Astrocyte of the hippocampus (primary cell): ENCODE measurements around the gene DFFB.

Source experiments
- DNase-seq: peaks from one replicate; pipeline ENCODE4 v3.0.0; 2011; ENCODE audit warnings: low read depth, low spot score

DFFB gene

DNA sequence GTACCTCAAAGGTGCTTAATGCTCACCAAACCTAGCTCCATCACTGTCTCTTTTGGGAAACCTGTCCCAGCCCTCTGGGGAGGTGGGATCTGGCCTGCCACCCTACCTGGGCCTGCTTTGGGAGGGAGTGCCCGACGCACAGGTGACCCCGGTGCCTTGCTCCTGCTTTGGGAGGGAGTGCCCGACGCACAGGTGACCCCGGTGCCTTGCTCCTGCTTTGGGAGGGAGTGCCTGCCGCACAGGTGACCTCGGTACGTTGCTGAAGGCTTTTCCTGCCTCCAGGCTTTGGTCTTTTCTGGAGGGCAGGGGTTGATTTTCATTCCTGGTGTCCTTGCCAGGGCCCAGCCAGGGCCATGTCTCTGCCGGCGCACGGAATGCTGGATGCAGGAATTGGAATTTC, 68.0 kb downstream of the DFFB start:
- no peak for DNase-seq

- no peak for DNase-seq
These were observed 68.5 kb downstream of the DFFB start for GRCh38 chr1:3925762-3926161.

DNA sequence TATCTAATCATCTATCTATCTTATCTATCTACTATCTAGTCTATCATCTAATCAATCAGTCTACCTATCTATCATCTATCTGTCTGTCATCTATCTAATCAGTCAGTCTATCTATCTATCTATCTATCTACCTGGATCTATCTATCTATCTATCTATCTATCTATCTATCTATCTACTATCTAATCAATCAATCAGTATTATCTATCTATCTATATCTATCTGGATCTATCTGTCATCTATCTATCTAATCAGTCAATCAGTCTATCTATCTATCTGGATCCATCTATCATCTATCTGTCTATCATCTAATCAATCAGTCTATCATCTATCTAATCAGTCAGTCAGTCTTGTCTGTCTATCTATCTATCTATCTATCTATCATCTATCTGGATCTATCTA, 69.7 kb downstream of the DFFB start:
- DNase-seq, result no peak

DNA sequence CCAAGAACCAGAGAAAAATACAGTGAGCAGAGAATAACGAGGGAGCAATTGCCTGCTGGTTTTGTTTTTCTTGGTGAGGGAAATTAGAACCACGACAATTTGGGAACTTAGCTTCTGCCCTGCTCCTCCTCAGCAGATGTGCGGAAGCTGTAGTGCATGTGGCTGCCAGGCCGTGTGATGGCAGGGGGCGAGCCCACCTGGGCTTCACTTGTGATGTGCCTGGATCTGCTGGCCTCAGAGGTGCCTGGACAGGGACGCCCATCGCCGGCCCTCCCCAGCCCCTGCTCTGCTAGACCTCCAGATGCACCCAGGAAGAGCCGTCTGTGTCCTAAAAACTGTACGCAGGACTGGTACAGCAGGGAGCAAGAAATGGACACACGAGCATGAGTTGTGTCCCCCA, 71.3 kb downstream of the DFFB start:
- no peak for DNase-seq

- DNase-seq, result no peak
These were observed 71.8 kb downstream of the DFFB start for GRCh38 chr1:3929126-3929525.

DNA sequence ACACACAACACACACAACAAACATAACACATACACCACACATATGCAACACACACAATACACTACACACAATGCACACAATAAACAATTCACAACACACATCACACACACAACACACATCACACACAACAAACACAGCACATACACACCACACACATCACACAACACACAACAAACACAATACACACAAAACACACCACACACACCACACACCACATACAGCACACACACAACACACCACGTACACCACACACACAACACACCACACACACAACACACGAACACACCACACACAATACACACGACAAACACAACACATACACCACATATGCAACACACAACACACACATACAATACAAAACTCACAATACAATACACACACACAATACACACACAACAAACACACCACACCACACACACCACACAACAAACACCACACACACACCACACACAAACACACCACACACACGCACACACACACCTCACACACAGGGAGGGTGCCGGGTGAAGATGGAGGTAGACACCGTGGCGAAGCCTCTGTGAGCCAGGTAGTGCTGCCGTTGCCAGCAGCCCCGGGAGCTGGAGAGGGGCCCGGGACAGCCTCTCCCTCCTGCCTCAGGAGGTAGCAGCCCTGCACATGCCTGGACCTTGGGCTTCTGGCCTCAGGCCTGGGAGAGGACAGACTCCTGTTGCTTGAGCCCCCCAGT, 73.2 kb downstream of the DFFB start:
- no peak for DNase-seq

DNA sequence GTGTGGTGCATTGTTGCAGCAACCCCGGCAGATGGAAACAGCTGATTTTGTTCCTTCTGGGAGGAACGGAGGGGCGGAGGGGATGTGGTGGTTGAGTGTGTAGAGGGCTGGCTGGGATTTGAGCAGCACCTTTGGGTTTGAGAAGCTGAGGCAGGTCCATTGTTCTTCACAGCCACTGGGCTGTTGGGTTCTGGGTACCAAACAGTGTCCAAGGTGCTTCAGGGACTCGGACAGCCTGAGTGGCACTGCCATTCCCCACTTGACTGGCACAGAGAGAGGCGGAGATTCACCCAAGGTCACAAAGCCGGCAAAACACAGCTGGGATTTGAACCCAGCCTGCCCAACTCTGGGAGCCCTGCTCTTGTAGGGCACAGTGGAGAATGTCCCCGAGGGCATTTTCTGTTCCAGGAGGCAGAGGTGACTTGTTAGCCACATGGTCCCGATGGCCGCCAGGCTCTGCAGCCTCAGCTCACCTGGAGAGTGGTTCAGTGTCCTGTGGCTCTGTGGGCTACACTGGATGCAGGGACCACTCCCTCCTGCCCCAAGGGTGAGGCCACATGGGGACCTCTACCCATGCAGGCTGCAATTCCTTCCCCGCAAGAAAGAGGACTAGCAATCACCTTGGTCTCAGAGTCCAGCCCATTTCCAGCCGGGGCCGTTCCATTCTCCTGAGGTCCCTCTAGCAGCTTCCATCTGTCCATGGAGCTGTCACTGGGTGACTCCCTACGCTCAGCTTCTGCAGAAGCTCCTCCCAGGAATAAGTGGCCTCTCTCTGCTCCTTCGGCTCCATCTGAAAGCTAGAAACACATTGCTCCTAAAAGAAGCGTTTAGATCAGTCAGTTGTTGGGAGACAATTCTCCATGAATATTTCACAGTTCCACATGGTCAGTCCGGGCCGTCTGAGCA, 74.0 kb downstream of the DFFB start:
- no peak for DNase-seq

DNA sequence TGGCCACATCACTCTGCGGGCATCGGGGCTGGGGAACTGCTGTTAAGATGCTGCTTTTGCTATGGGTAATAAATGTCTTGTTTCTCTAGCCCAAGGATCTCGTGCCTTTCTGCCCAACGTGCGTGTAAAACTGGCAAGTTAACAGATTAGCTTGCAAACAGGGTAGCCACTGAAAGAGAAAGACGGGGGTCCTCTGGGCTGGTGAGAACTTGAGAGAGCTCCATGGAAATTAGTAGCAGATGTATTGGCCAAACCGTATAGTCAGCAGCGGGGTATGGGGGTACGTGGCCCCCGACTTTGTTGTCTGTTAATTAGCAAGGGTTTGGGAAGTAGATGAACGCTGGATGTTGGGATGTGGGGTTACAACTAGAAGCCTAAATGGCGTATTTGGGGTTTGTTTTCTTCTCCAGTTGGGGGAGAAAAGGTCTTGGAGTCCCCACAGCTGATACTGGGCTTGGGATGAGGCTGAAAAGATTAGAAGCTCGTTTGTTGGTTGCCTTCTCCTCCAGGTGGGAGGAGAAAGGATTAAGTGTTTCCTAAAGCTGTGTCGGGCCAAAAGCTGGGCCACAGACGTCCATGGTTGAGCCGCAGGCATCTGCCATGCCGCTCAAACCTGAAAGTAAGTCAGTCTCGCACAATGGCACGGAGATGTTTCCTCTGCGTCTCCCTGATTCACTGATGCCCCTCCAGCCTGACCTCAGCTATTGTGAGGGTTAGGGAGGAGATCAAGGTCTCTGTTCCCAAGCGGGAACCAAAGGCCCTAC, 75.1 kb downstream of the DFFB start:
- DNase-seq, result no peak
